SK-N-MC (cell line): ENCODE measurements around the gene OR7C1.

Experiments
- EZH2 ChIP-seq: fragments of 200-600 bp; sonication (generic); IDR thresholded peaks from one replicate; pipeline ENCODE4 v1.6.1; 2017; ENCODE audit warnings: antibody characterized with exemption
- FOXP2 ChIP-seq: optimal IDR thresholded peaks from 2 replicates; pipeline ENCODE3; 2011; ENCODE audit warnings: mild to moderate bottlenecking, moderate library complexity; ENCODE audit not compliant: insufficient read depth; ENCODE audit errors: extremely low read length, control extremely low read depth

- TF ChIP-seq EZH2 (no peak), FOXP2 (no peak)
These were observed 72.9 kb downstream of the OR7C1 start for GRCh38 chr19:14762111-14762510.
